Measurements from ENCODE around the gene MBD3.

Gene MBD3

DNA sequence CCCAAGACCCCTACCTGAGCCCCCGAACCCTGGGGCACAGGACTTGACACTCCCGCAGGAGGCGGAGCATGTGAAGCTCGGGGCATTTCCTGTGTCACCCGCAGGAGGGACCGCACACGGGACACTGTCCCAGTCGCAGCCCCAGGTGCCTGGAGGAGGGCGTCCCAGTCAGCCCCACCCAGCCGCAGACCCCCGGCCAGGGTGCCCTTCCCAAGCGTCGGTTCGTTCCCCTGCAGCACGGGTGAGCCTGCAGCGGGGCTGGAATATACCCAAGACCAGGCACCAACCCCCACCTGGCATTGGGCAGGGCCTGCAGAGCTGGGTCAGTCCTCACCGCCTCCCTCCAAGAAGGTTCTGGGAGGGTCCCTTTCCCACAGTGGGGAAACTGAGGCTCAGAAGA lies 38.1 kb upstream of the MBD3 start:
- H3K36me3 ChIP-seq (ENCODE audit: control insufficient read depth in 1 of 2, insufficient read depth in 2 of 2, low read length in 2 of 2): peaks cover 10 to 22% of the 10 kb centered on the region in 2 donors
- H3K27ac ChIP-seq (ENCODE audit: low read depth, low read length): no peak overlapping the region
- peaks cover 6 to 20% of the 10 kb centered on the region in 2 donors for H3K4me1 ChIP-seq (ENCODE audit: control insufficient read depth in 1 of 2, insufficient read depth in 2 of 2, low read length in 2 of 2)
- H3K4me3 ChIP-seq (ENCODE audit: low read depth in 1 of 2, low read length in 2 of 2): no peak overlapping the region
- no peak overlapping the region for H3K9ac ChIP-seq (ENCODE audit: low read depth in 1 of 2, low read length in 2 of 2)
- H3K9me3 ChIP-seq (ENCODE audit: control insufficient read depth in 1 of 2, low read length in 2 of 2): peaks cover 0 to 2% of the 10 kb centered on the region in 2 donors
- no peaks in the 10 kb centered on the region for H3K27me3 ChIP-seq (ENCODE audit: control insufficient read depth in 1 of 2, insufficient read depth in 2 of 2, low read length in 2 of 2)

DNA sequence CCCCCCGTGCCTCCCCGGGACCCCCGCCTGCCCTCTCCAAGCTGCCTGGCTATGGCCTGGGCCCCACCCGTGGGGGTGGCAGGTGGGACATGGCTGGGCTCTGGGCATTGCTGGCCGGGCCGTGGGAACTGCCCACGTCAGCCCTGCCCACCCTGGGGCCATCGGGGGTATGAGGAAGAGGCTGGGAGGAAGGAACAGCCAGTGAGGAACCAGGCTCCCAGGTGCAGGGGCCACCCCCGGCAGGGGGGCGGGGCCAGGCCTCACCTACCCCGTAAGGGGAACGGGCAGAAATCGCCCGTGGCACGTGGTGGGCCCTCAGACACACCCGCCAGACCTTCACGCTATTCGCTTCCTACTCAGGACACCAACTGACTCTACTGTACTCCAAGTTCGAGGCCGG lies 37.3 kb upstream of the MBD3 start:
- no peaks in the 10 kb centered on the region for H3K27me3 ChIP-seq (ENCODE audit: control insufficient read depth in 1 of 2, insufficient read depth in 2 of 2, low read length in 2 of 2)
- peaks cover 8 to 24% of the 10 kb centered on the region in 2 donors for H3K36me3 ChIP-seq (ENCODE audit: control insufficient read depth in 1 of 2, insufficient read depth in 2 of 2, low read length in 2 of 2)
- peaks cover 0 to 2% of the 10 kb centered on the region in 2 donors for H3K9me3 ChIP-seq (ENCODE audit: control insufficient read depth in 1 of 2, low read length in 2 of 2)
- no peak overlapping the region for H3K4me3 ChIP-seq (ENCODE audit: low read depth in 1 of 2, low read length in 2 of 2)
- no peak overlapping the region for H3K9ac ChIP-seq (ENCODE audit: low read depth in 1 of 2, low read length in 2 of 2)
- H3K4me1 ChIP-seq (ENCODE audit: control insufficient read depth in 1 of 2, insufficient read depth in 2 of 2, low read length in 2 of 2): peaks cover 6 to 20% of the 10 kb centered on the region in 2 donors
- no peak overlapping the region for H3K27ac ChIP-seq (ENCODE audit: low read depth, low read length)

DNA sequence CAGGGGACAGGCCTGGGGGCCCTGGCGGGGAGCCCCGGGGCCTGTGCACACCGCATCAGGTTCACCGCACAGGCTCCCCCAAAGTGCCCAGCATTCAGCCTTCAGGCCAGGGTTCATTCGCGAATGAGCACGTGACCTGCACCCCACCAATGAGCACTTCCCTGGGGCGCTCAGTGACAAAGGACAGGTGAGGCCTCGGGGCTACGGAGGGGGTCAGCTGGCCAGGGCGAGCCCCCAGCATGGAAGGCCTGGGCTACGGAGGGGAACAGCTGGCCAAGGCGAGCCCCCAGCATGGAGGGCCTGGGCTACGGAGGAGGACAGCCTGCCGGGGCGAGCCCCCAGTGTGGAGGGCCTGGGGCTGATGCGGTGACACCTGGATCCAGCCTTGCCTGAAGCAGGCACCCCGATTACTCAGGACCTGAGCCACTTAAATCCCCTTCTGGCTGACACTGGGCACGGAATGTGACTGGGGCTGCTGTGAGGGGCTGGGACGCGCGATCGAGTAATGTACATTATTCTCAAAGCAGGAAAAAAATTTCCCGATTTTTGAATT lies 36.7 kb upstream of the MBD3 start:
- Histone ChIP-seq H3K36me3 (ENCODE audit: control insufficient read depth in 1 of 2, insufficient read depth in 2 of 2, low read length in 2 of 2) (peaks cover 2 to 26% of the 10 kb centered on the region in 2 donors), H3K9ac (ENCODE audit: low read depth in 1 of 2, low read length in 2 of 2) (no peak overlapping the region), H3K27me3 (ENCODE audit: control insufficient read depth in 1 of 2, insufficient read depth in 2 of 2, low read length in 2 of 2) (no peaks in the 10 kb centered on the region), H3K4me3 (ENCODE audit: low read depth in 1 of 2, low read length in 2 of 2) (no peak overlapping the region), H3K27ac (ENCODE audit: low read depth, low read length) (no peak overlapping the region), H3K4me1 (ENCODE audit: control insufficient read depth in 1 of 2, insufficient read depth in 2 of 2, low read length in 2 of 2) (peaks cover 6 to 20% of the 10 kb centered on the region in 2 donors), H3K9me3 (ENCODE audit: control insufficient read depth in 1 of 2, low read length in 2 of 2) (no peaks in the 10 kb centered on the region)

DNA sequence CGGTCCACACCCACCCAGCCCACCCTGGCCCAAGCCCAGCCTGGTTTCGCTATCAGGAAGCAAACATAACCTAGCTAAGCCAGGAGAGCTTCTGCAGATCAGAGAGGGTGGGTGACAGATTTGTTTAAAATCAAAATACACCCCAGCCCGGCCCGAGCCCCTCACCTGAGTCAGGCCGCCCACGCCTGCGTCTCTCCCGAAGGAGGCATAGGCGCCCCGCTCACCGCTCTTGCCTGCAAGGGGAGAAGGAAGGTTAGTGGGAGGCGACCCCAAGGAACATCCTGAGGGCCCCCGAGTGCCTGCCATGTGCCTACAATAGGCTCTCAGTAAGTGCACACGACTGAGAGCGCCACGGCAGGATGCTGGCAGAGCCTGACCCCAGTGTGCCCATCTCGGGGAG lies 34.5 kb upstream of the MBD3 start:
- no peaks in the 10 kb centered on the region for H3K27me3 ChIP-seq (ENCODE audit: control insufficient read depth in 1 of 2, insufficient read depth in 2 of 2, low read length in 2 of 2)
- H3K9ac ChIP-seq (ENCODE audit: low read depth in 1 of 2, low read length in 2 of 2): no peak overlapping the region
- H3K4me3 ChIP-seq (ENCODE audit: low read depth in 1 of 2, low read length in 2 of 2): no peak overlapping the region
- H3K27ac ChIP-seq (ENCODE audit: low read depth, low read length): no peak overlapping the region
- peaks cover 0 to 36% of the 10 kb centered on the region in 2 donors for H3K36me3 ChIP-seq (ENCODE audit: control insufficient read depth in 1 of 2, insufficient read depth in 2 of 2, low read length in 2 of 2)
- H3K9me3 ChIP-seq (ENCODE audit: control insufficient read depth in 1 of 2, low read length in 2 of 2): no peaks in the 10 kb centered on the region
- H3K4me1 ChIP-seq (ENCODE audit: control insufficient read depth in 1 of 2, insufficient read depth in 2 of 2, low read length in 2 of 2): peaks cover 0 to 4% of the 10 kb centered on the region in 2 donors

DNA sequence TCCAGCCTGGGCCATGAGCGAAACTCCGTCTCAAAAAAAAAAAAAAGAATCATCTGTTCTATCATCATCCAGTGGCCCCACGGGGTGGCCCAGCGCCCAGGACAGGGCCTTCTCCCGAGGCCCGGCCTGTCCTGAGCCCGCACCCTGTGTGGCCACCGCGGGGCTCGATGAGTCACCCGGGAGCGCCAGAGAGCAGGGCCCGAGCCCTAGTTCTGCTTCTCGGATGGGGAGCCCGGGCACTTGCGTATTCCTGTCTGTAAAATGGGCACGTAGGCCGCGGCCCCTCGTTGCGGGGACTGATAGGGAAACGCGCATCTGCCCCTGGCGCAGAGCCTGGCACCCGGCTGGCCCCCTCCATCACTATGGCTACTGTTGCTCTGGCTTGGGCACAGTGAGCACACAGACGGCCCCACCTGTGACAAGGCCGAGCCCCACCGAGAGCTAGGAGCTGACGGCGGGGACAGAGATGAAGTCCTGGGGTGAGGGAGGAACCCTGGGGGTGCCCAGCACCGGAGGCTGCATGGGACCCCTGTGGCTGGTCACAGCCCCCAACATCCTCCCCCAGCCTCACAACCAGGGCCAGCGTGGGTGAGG lies 33.8 kb upstream of the MBD3 start:
- Histone ChIP-seq H3K4me1 (ENCODE audit: control insufficient read depth in 1 of 2, insufficient read depth in 2 of 2, low read length in 2 of 2) (no peaks in the 10 kb centered on the region), H3K9me3 (ENCODE audit: control insufficient read depth in 1 of 2, low read length in 2 of 2) (no peaks in the 10 kb centered on the region), H3K27me3 (ENCODE audit: control insufficient read depth in 1 of 2, insufficient read depth in 2 of 2, low read length in 2 of 2) (no peaks in the 10 kb centered on the region), H3K4me3 (ENCODE audit: low read depth in 1 of 2, low read length in 2 of 2) (no peak overlapping the region), H3K9ac (ENCODE audit: low read depth in 1 of 2, low read length in 2 of 2) (no peak overlapping the region), H3K27ac (ENCODE audit: low read depth, low read length) (no peak overlapping the region), H3K36me3 (ENCODE audit: control insufficient read depth in 1 of 2, insufficient read depth in 2 of 2, low read length in 2 of 2) (peaks cover 0 to 31% of the 10 kb centered on the region in 2 donors)

DNA sequence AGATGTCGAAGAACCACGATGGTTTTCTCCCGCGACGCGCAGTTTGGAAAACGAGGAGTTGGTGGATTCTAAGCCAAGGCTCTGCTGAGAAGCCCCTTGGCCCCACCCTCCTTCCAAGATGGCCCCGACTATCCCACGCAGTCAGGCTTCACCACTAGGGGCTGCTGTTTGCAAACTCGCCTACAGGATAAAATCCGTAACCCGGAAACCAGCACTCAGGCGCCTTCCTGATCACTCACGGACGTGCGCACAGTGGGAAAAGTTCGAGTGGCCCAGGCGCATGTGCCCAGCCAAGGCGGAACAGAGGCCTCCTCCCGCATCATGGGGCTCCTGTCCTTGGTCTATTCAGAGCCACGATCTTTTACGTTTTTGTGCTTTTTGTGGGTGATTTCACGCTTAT lies 31.8 kb upstream of the MBD3 start:
- no peaks in the 10 kb centered on the region for H3K9me3 ChIP-seq (ENCODE audit: control insufficient read depth in 1 of 2, low read length in 2 of 2)
- no peaks in the 10 kb centered on the region for H3K4me1 ChIP-seq (ENCODE audit: control insufficient read depth in 1 of 2, insufficient read depth in 2 of 2, low read length in 2 of 2)
- no peak overlapping the region for H3K4me3 ChIP-seq (ENCODE audit: low read depth in 1 of 2, low read length in 2 of 2)
- H3K27me3 ChIP-seq (ENCODE audit: control insufficient read depth in 1 of 2, insufficient read depth in 2 of 2, low read length in 2 of 2): no peaks in the 10 kb centered on the region
- no peak overlapping the region for H3K9ac ChIP-seq (ENCODE audit: low read depth in 1 of 2, low read length in 2 of 2)
- peaks cover 0 to 33% of the 10 kb centered on the region in 2 donors for H3K36me3 ChIP-seq (ENCODE audit: control insufficient read depth in 1 of 2, insufficient read depth in 2 of 2, low read length in 2 of 2)
- no peak overlapping the region for H3K27ac ChIP-seq (ENCODE audit: low read depth, low read length)

DNA sequence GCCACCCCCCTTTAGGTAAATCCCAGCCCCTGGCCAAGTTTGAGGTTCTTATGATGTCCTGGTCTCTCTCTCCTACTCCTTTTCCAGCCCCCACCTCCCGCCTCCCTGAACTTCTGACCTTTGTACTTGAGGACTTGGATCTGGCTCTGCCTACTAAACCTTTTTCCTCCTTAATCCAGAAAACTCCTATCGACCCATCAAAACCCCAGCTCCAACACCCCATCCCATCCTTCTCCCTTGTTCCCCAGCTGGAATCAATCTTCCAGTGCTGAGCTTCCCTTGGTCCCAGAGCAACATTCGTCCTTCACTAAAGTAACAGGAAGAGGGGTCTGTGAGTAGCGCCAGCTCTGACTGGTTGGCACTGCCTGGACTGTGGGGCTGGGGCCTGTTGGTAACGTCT lies 29.9 kb upstream of the MBD3 start:
- Histone ChIP-seq H3K36me3 (ENCODE audit: control insufficient read depth in 1 of 2, insufficient read depth in 2 of 2, low read length in 2 of 2) (peaks cover 3 to 50% of the 10 kb centered on the region in 2 donors), H3K27ac (ENCODE audit: low read depth, low read length) (no peak overlapping the region)

DNA sequence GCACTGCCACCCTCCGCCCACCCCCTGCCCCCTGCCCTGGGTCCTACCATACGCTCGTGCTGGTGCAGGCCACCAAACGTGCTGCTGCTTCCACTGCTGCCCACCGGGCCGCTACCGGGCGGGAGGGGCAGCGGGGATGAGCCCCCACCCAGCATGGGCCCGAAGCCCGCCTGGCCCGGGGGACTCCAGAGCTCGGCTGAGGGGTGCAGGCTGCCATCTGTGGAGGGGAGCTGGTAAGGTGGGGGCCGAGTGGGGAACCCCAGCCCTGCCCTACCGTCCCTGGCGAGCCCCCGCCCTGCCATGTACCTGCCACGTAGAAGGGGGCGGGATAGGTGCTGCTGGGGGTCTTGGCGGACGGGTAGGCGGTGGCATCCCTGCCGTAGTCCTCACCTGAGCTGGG lies 29.3 kb upstream of the MBD3 start:
- Histone ChIP-seq H3K27me3 (ENCODE audit: control insufficient read depth in 1 of 2, insufficient read depth in 2 of 2, low read length in 2 of 2) (no peaks in the 10 kb centered on the region), H3K27ac (ENCODE audit: low read depth, low read length) (no peak overlapping the region), H3K9ac (ENCODE audit: low read depth in 1 of 2, low read length in 2 of 2) (no peak overlapping the region), H3K36me3 (ENCODE audit: control insufficient read depth in 1 of 2, insufficient read depth in 2 of 2, low read length in 2 of 2) (peaks cover 3 to 52% of the 10 kb centered on the region in 2 donors), H3K4me3 (ENCODE audit: low read depth in 1 of 2, low read length in 2 of 2) (no peak overlapping the region), H3K9me3 (ENCODE audit: control insufficient read depth in 1 of 2, low read length in 2 of 2) (no peaks in the 10 kb centered on the region), H3K4me1 (ENCODE audit: control insufficient read depth in 1 of 2, insufficient read depth in 2 of 2, low read length in 2 of 2) (peaks cover 0 to 5% of the 10 kb centered on the region in 2 donors)

More for the DNA sequence above, 29.9 kb upstream of the MBD3 start:
- H3K4me3 ChIP-seq (ENCODE audit: low read depth in 1 of 2, low read length in 2 of 2): no peak overlapping the region
- no peaks in the 10 kb centered on the region for H3K9me3 ChIP-seq (ENCODE audit: control insufficient read depth in 1 of 2, low read length in 2 of 2)
- no peak overlapping the region for H3K9ac ChIP-seq (ENCODE audit: low read depth in 1 of 2, low read length in 2 of 2)
- H3K4me1 ChIP-seq (ENCODE audit: control insufficient read depth in 1 of 2, insufficient read depth in 2 of 2, low read length in 2 of 2): no peaks in the 10 kb centered on the region
- H3K27me3 ChIP-seq (ENCODE audit: control insufficient read depth in 1 of 2, insufficient read depth in 2 of 2, low read length in 2 of 2): no peaks in the 10 kb centered on the region

DNA sequence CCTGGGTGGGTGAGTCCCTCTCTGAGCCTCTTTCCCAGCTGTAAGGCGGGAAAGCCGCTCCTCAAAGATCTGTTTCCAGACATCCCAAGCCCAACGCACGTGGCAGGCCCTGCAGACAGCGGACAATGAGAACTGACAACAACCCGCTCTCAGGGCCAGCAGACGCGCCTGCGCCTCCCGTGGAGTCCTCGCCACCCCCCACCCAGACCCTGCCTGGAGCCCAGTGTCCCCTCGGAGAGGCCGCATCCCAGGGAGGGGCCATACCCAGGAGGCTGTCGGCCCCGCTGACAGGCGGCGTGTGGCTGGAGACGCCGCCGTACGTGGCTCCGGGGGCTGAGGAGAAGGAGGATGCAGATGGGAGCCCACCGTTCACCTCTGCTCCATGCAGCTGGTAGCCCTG lies 28.9 kb upstream of the MBD3 start:
- Histone ChIP-seq H3K36me3 (ENCODE audit: control insufficient read depth in 1 of 2, insufficient read depth in 2 of 2, low read length in 2 of 2) (peaks cover 3 to 56% of the 10 kb centered on the region in 2 donors), H3K4me1 (ENCODE audit: control insufficient read depth in 1 of 2, insufficient read depth in 2 of 2, low read length in 2 of 2) (peaks cover 0 to 5% of the 10 kb centered on the region in 2 donors), H3K9me3 (ENCODE audit: control insufficient read depth in 1 of 2, low read length in 2 of 2) (no peaks in the 10 kb centered on the region), H3K9ac (ENCODE audit: low read depth in 1 of 2, low read length in 2 of 2) (no peak overlapping the region), H3K27me3 (ENCODE audit: control insufficient read depth in 1 of 2, insufficient read depth in 2 of 2, low read length in 2 of 2) (no peaks in the 10 kb centered on the region), H3K4me3 (ENCODE audit: low read depth in 1 of 2, low read length in 2 of 2) (no peak overlapping the region), H3K27ac (ENCODE audit: low read depth, low read length) (no peak overlapping the region)

DNA sequence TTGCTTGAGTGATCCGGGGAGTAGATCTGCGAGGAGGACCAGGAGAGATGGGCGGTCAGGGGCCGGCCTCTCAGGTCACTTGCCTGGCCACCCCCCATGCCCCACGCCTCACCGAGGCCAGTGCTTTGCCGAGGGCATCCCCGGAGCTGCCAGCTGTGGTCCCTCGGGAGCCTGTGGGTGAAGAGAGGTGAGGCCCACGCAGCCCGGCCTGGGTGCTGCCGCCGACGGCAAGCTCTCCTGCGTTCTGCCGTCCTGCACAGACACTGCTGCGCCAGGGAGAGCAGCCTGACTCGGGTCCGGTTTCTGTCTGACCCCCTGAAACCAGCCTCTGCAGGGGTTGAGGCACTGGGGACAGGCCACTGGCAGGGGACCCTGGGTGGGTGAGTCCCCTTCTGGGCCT lies 28.4 kb upstream of the MBD3 start:
- peaks cover 3 to 59% of the 10 kb centered on the region in 2 donors for H3K36me3 ChIP-seq (ENCODE audit: control insufficient read depth in 1 of 2, insufficient read depth in 2 of 2, low read length in 2 of 2)
- no peak overlapping the region for H3K4me3 ChIP-seq (ENCODE audit: low read depth in 1 of 2, low read length in 2 of 2)
- no peak overlapping the region for H3K27ac ChIP-seq (ENCODE audit: low read depth, low read length)
- H3K27me3 ChIP-seq (ENCODE audit: control insufficient read depth in 1 of 2, insufficient read depth in 2 of 2, low read length in 2 of 2): no peaks in the 10 kb centered on the region
- H3K9me3 ChIP-seq (ENCODE audit: control insufficient read depth in 1 of 2, low read length in 2 of 2): no peaks in the 10 kb centered on the region
- no peak overlapping the region for H3K9ac ChIP-seq (ENCODE audit: low read depth in 1 of 2, low read length in 2 of 2)
- H3K4me1 ChIP-seq (ENCODE audit: control insufficient read depth in 1 of 2, insufficient read depth in 2 of 2, low read length in 2 of 2): peaks cover 0 to 5% of the 10 kb centered on the region in 2 donors

Data from duodenal mucosa (tissue), 2 donors.